Loucy (cell line): ENCODE measurements around the gene SAMD14.

ENCODE experiments used
- EZH2phosphoT487 ChIP-seq: fragments of 200-600 bp; IDR thresholded peaks from 2 replicates; pipeline ENCODE4 v1.6.1; 2018; ENCODE audit warnings: antibody characterized with exemption, mild to moderate bottlenecking, moderate library complexity, borderline replicate concordance
- TF ChIP-seq, protein P1 (sequence below): fragments of 200-600 bp; sonication (generic); conservative IDR thresholded peaks from 2 replicates; pipeline ENCODE4 v1.5.1; 2014; ENCODE audit warnings: mild to moderate bottlenecking, antibody characterized with exemption, low read length

DNA sequence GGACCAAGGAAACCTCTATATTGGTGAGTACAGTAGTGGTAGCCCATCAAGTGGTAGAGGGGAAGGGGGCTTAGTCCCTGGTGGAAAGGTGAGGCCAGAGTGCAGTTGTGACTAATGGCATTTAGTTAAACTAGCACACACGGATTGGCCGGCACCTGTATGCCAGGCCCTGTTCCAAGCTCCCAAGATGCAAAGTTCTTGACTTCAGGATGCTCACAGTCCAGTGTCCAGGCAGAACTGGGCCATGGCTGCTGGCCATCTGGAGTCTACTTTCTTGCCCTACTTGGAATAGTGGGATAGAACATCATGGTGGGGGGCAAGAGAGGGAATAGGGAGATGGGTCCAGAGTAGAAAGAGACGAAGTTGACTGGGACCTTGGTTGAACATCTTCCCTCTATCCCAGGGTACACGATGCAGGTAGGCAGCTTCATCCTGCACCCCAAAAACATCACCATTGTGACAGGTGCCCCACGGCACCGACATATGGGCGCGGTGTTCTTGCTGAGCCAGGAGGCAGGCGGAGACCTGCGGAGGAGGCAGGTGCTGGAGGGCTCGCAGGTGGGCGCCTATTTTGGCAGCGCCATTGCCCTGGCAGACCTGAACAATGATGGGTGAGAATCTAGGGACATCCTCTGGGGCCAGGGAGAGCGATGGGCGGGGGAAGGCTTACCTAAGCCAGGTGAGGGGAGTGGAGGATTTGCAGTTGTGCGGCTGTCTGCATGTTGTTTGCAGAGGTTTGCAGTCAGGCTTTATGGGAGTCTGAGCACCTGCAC is 58.9 kb downstream of the SAMD14 start:
- TF ChIP-seq, protein P1, sequence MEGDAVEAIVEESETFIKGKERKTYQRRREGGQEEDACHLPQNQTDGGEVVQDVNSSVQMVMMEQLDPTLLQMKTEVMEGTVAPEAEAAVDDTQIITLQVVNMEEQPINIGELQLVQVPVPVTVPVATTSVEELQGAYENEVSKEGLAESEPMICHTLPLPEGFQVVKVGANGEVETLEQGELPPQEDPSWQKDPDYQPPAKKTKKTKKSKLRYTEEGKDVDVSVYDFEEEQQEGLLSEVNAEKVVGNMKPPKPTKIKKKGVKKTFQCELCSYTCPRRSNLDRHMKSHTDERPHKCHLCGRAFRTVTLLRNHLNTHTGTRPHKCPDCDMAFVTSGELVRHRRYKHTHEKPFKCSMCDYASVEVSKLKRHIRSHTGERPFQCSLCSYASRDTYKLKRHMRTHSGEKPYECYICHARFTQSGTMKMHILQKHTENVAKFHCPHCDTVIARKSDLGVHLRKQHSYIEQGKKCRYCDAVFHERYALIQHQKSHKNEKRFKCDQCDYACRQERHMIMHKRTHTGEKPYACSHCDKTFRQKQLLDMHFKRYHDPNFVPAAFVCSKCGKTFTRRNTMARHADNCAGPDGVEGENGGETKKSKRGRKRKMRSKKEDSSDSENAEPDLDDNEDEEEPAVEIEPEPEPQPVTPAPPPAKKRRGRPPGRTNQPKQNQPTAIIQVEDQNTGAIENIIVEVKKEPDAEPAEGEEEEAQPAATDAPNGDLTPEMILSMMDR, result no peak
- TF ChIP-seq EZH2phosphoT487, result no peak
